Esophagus muscularis mucosa (tissue), 4 donors: Measurements from ENCODE around the gene ASMT. TPM values are rescaled to one million over a fixed set of nuclear protein-coding genes. Genes with fewer than 3 reads are reported as not detected.
"Not testable (repeated sequence)": the region's sequence is repeated elsewhere in the genome, so short reads cannot be mapped to it uniquely, and the experiment has no call there.

Source experiments
- DNase-seq: peaks from one replicate; pipeline ENCODE4 v3.0.0-alpha.2; 2017; ENCODE audit errors: extremely low spot score
- H3K27ac ChIP-seq, 4 donors: fragments of 200-600 bp; sonication (generic); replicated peaks in 1 of 4; 1 replicate in 3 of 4; 2 replicates in 1 of 4; pipeline ENCODE4 v1.5.1; 2016 to 2019; ENCODE audit warnings: mild to moderate bottlenecking in 1 of 4
- H3K27me3 ChIP-seq, 4 donors: fragments of 200-600 bp; sonication (generic); one replicate each; pipeline versions ENCODE4 v1.5.1 to v1.6.0; 2016 to 2019
- H3K36me3 ChIP-seq, 4 donors: fragments of 200-600 bp; sonication (generic); one replicate each; pipeline ENCODE4 v1.5.1; 2016 to 2019
- H3K4me1 ChIP-seq, 4 donors: fragments of 200-600 bp; sonication (generic); one replicate each; pipeline ENCODE4 v1.5.1; 2016 to 2019
- H3K4me3 ChIP-seq, 4 donors: fragments of 200-600 bp; sonication (generic); 1 replicate in 2 of 4; 2 replicates in 2 of 4; pipeline ENCODE4 v1.5.1; 2016 to 2019; ENCODE audit warnings: mild to moderate bottlenecking in 4 of 4, moderate library complexity in 1 of 4
- H3K9me3 ChIP-seq, 4 donors: fragments of 200-600 bp; sonication (generic); 1 replicate in 3 of 4; 2 replicates in 1 of 4; pipeline ENCODE4 v1.5.1; 2016 to 2019
- CTCF ChIP-seq, 3 experiments: fragments of 200-600 bp in 2 of 3; fragments of 450-650 bp in 1 of 3; sonication (generic) in 2 of 3; IDR thresholded peaks; one replicate each; pipeline ENCODE4 v1.5.1; 2017 to 2019; ENCODE audit warnings: antibody characterized with exemption in 3 of 3, mild to moderate bottlenecking in 2 of 3, moderate library complexity in 1 of 3
- EP300 ChIP-seq: sonication (generic); formaldehyde crosslinking; IDR thresholded peaks from one replicate; pipeline ENCODE4 v1.6.1; 2017; ENCODE audit warnings: antibody characterized with exemption
- POLR2A ChIP-seq: fragments of 450-650 bp; IDR thresholded peaks from one replicate; pipeline ENCODE4 v1.6.1; 2017; ENCODE audit warnings: antibody characterized with exemption, moderate library complexity, mild to moderate bottlenecking, low read depth
- POLR2AphosphoS5 ChIP-seq, 2 donors: sonication (generic); formaldehyde crosslinking; IDR thresholded peaks; one replicate each; pipeline ENCODE4 v1.6.1; 2017; ENCODE audit warnings: antibody characterized with exemption in 2 of 2
- WGBS: methylation state at CpG from one replicate; pipeline ENCODE4 v1.1.5; 2018; 5-methylcytosine and 5-hydroxymethylcytosine counted together
- intact Hi-C: fragments of 100-400 bp; cut with DNase I; formaldehyde crosslinking; loops from one replicate; pipeline ENCODE4 v1.15.1; 2023
- total RNA-seq, 4 donors: library from RNA; depleted of rRNA; stranded (reverse); fragments of >200 nt; gene quantifications; one replicate each; pipeline versions ENCODE4 v1.1.0 to v1.2.1, GENCODE V29; 2016

ASMT gene
- total RNA-seq, 4 donors from 2014 or later: 0.32 TPM; not detected in 3

DNA sequence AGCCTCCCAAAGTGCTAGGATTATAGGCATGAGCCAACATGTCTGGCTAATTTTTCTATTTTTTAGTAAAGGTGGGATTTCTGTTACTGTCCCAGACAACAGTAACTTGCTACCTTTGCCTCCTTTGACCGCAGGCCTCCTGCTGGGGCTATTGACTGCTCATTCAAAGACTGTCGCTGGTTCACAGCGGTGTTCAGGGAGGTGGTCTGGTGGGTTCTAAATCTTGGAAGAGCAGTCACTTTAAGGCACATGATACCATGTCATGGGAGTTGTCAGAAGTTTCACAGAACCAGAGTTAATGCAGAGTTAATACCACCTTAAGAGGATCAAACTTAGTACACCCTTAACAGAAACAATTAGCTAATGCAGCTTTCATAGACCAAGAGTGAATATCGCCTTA, 3.8 kb downstream of the ASMT start:
- Histone ChIP-seq H3K9me3 (no peaks in the 10 kb centered on the region), H3K4me3 (no peak overlapping the region), H3K27me3 (no peaks in the 10 kb centered on the region), H3K4me1 (no peaks in the 10 kb centered on the region), H3K36me3 (no peaks in the 10 kb centered on the region), H3K27ac (no peak overlapping the region)
- WGBS: 66% methylated on average over 4 of the region's 4 CpGs
- DNase-seq: no peak
- intact Hi-C loops: no loop called here
- TF ChIP-seq POLR2A (no peak), CTCF (IDR thresholded peaks at IDR 0.05) (no peak), EP300 (no peak), POLR2AphosphoS5 (IDR thresholded peaks at IDR 0.05) (no peak)

GRCh38 chrX:1623691-1624090, 8.8 kb downstream of the ASMT start:
- Histone ChIP-seq H3K4me1 (no peaks in the 10 kb centered on the region), H3K9me3 (no peaks in the 10 kb centered on the region), H3K36me3 (no peaks in the 10 kb centered on the region), H3K27ac (no peak overlapping the region), H3K27me3 (no peaks in the 10 kb centered on the region), H3K4me3 (no peak overlapping the region)
- DNase-seq: no peak
- TF ChIP-seq CTCF (IDR thresholded peaks at IDR 0.05) (no peak), POLR2AphosphoS5 (IDR thresholded peaks at IDR 0.05) (no peak), POLR2A (no peak), EP300 (no peak)
- 91% methylated on average over 19 of the region's 21 CpGs for WGBS
- intact Hi-C loops: no loop called here

GRCh38 chrX:1624158-1624860, 9.4 kb downstream of the ASMT start:
- H3K36me3 ChIP-seq, H3K4me3 ChIP-seq, H3K4me1 ChIP-seq, intact Hi-C loops, H3K27me3 ChIP-seq, DNase-seq, H3K27ac ChIP-seq, H3K9me3 ChIP-seq: not testable (repeated sequence)
- 87% methylated on average over 11 of the region's 14 CpGs for WGBS

DNA sequence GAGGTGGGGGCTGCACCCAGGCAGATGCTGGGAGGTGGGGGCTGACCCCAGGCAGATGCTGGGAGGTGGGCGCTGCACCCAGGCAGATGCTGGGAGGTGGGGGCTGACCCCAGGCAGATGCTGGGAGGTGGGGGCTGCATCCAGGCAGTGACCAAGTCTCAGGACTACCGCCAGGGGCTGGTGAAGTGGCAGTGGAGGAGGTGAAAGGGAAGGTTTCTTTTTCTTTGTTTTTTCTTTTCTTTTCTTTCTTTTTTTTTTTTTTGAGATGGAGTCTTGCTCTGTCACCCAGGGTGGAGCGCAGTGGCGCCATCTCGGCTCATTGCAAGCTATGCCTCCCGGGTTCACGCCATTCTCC, 10.0 kb downstream of the ASMT start:
- H3K9me3 ChIP-seq, H3K27me3 ChIP-seq, H3K4me3 ChIP-seq, H3K36me3 ChIP-seq, H3K27ac ChIP-seq, DNase-seq, H3K4me1 ChIP-seq, intact Hi-C loops: not testable (repeated sequence)
- 96% methylated on average over 7 of the region's 7 CpGs for WGBS

DNA sequence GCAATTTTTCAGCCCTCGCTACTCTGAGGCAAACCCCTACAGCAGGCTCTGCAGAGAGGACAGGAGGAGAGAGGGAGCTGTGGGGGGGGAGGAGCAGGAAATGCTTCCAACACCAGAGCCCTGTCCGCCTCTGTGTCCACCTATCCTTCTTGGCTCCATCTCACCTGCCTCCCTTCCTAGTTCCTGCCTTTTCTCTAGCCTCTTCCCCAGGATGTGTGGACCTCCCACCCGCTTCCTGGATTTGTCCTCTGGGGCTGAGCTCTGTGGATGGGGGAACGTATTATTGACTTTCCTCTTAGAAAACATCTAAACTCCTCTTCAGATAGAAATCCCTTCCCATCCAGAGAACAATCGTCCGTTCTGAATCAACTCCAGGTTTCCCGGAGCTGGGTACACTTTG, 14.4 kb downstream of the ASMT start:
- Histone ChIP-seq H3K4me3 (no peak overlapping the region), H3K36me3 (no peaks in the 10 kb centered on the region), H3K4me1 (no peaks in the 10 kb centered on the region), H3K27me3 (no peaks in the 10 kb centered on the region), H3K27ac (no peak overlapping the region), H3K9me3 (no peaks in the 10 kb centered on the region)
- 76% methylated on average over 7 of the region's 7 CpGs for WGBS
- intact Hi-C loops: no loop called here
- TF ChIP-seq EP300 (no peak), POLR2A (no peak), POLR2AphosphoS5 (IDR thresholded peaks at IDR 0.05) (no peak), CTCF (IDR thresholded peaks at IDR 0.05) (no peak)
- no peak for DNase-seq

DNA sequence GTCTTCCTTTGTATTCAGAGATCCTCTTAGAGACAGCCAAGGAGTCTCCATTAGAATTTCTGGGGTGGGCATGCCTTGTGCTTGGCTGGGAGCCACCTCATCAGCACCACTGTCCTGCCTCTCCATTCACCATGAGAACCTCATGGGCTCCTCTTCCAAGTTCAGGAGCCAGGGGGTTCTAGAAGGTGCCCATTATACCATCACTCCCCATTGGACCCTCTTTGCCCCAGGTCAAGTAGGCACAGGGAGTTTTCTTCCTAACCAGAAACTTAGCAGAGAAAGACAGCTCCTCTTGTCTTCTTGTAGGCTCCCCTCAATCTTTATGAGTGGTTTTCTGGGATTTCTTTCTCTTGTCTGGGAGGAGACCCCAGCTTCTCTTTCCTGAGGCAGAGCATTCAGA, 31.1 kb downstream of the ASMT start:
- DNase-seq: no peak
- H3K9me3 ChIP-seq: peaks cover 0 to 22% (median 8%) of the 10 kb centered on the region in 4 donors
- intact Hi-C loops: loop anchor here (5.0 kb wide), 1 partner anchor 946 kb away; no protein-coding TSS in a partner anchor
- H3K27me3 ChIP-seq: peaks cover 0 to 15% (median 0%) of the 10 kb centered on the region in 4 donors
- H3K27ac ChIP-seq: no peak overlapping the region
- H3K4me1 ChIP-seq: peaks cover 0 to 5% (median 0%) of the 10 kb centered on the region in 4 donors
- H3K4me3 ChIP-seq: no peak overlapping the region
- H3K36me3 ChIP-seq: no peaks in the 10 kb centered on the region
- TF ChIP-seq POLR2A (no peak), POLR2AphosphoS5 (IDR thresholded peaks at IDR 0.05) (no peak), EP300 (no peak)
